Body of pancreas (tissue), 4 donors: Measurements from ENCODE around the gene VPS33A.

Experiments used
- POLR2A ChIP-seq, 3 donors: fragments of 450-650 bp; IDR thresholded peaks; one replicate each; pipeline ENCODE4 v1.6.1; 2016; ENCODE audit warnings: antibody characterized with exemption in 3 of 3, mild to moderate bottlenecking in 2 of 3
- TF ChIP-seq, protein P1 (sequence below), 7 experiments: fragments of 450-650 bp in 4 of 7; fragments of 200-600 bp in 3 of 7; sonication (generic) in 3 of 7; IDR thresholded peaks; one replicate each; pipeline ENCODE4 v1.5.1; 2016 to 2019; ENCODE audit warnings: antibody characterized with exemption in 7 of 7

DNA sequence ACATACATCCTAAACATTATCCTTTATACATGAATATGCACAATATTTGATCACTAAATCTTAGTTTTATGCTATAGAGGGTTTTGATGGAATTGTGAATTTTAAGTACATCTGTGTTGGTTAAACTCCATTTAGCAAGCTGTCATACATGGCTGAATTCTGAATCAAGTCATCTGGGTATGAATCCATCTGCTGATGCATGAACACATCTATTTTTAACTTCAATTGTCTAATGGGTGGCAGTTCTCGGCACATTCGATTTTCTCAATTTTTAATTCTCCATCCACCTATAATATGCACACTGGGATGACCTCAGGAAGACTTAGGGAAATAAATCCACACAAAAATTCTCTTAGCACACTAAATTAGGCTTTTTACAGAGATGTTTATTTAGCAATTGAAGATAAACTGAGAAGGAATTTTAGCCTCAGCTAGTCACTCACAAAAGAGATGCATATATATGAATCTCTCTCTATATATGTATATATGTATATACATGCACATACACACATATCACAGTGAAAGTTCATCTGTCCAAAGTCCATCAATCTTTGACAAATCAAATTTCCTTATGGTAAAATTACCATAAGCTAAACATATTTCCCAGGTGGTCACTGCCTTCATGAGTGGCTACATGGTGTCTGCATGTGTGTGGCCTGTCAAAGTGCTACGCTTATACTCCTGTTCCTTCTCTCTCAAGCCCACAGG lies 44.5 kb upstream of the VPS33A start:
- TF ChIP-seq, protein P1, sequence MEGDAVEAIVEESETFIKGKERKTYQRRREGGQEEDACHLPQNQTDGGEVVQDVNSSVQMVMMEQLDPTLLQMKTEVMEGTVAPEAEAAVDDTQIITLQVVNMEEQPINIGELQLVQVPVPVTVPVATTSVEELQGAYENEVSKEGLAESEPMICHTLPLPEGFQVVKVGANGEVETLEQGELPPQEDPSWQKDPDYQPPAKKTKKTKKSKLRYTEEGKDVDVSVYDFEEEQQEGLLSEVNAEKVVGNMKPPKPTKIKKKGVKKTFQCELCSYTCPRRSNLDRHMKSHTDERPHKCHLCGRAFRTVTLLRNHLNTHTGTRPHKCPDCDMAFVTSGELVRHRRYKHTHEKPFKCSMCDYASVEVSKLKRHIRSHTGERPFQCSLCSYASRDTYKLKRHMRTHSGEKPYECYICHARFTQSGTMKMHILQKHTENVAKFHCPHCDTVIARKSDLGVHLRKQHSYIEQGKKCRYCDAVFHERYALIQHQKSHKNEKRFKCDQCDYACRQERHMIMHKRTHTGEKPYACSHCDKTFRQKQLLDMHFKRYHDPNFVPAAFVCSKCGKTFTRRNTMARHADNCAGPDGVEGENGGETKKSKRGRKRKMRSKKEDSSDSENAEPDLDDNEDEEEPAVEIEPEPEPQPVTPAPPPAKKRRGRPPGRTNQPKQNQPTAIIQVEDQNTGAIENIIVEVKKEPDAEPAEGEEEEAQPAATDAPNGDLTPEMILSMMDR (IDR thresholded peaks at IDR 0.05), result no peak
- no peak for TF ChIP-seq POLR2A (IDR thresholded peaks at IDR 0.05)
